BLaER1 treated with 17β-estradiol and CSF1 and Interleukin-3, amounts not matched to agents 10 nM and 100 nM (cell line): ENCODE data around the gene FAM167B.

Experiments
- H3K27ac ChIP-seq, 11 experiments: shearing (Covaris generic); formaldehyde crosslinking; 2 replicates each; pipeline ENCODE4 v1.8.1; 2022
- H3K27me3 ChIP-seq, 11 experiments: shearing (Covaris generic); formaldehyde crosslinking; 2 replicates each; pipeline ENCODE4 v1.8.1; 2022
- H3K36me3 ChIP-seq, 11 experiments: shearing (Covaris generic); formaldehyde crosslinking; 2 replicates each; pipeline ENCODE4 v1.8.1; 2022
- H3K4me1 ChIP-seq, 10 experiments: shearing (Covaris generic); formaldehyde crosslinking; 2 replicates each; pipeline ENCODE4 v1.8.1; 2022
- H3K4me2 ChIP-seq, 11 experiments: shearing (Covaris generic); formaldehyde crosslinking; 2 replicates each; pipeline ENCODE4 v1.8.1; 2022
- H3K4me3 ChIP-seq, 10 experiments: shearing (Covaris generic); formaldehyde crosslinking; 2 replicates each; pipeline ENCODE4 v1.8.1; 2022
- H3K9ac ChIP-seq, 11 experiments: shearing (Covaris generic); formaldehyde crosslinking; 2 replicates each; pipeline ENCODE4 v1.8.1; 2022
- H3K9me3 ChIP-seq, 11 experiments: shearing (Covaris generic); formaldehyde crosslinking; replicated peaks in 1 of 11; 2 replicates each; pipeline ENCODE4 v1.8.1; 2022
- H4K20me1 ChIP-seq, 11 experiments: shearing (Covaris generic); formaldehyde crosslinking; 2 replicates each; pipeline ENCODE4 v1.8.1; 2022
- Cebpa-rat ChIP-seq, 11 experiments: shearing (Covaris generic); IDR thresholded peaks; 2 replicates each; pipeline ENCODE4 v1.8.1; 2022

FAM167B gene

DNA sequence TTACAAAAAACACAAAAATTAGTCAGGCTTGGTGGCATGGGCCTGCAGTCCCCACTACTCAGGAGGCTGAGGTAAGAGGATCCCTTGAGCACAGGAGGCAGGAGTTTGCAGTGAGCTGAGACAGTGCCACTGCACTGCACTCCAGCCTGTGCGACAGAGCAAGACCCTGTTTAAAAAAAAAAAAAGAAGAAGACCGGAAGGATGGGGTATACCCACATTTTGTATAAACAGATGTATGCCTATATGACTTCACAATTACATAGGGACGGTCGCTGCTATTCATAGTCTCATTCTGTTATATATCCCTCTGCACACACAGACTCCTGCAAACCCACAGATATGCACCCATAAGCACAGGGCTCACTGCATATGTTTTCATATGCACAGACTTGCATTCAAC, 16.7 kb downstream of the FAM167B start:
- Histone ChIP-seq H3K4me1 (peaks cover 23 to 51% (median 46%) of the 10 kb centered on the region in 10 experiments), H3K4me2 (peak overlapping the region; percentile 7 to 87 (median 77)), H3K4me3 (peak overlapping the region in 1 of 10 experiments; percentile 7; a peak in 1 of 20 replicates), H3K27ac (peak overlapping the region in 8 of 11 experiments; percentile 55 to 89 (median 77); a peak in 17 of 22 replicates), H3K36me3 (no peaks in the 10 kb centered on the region), H3K27me3 (no peaks in the 10 kb centered on the region), H3K9ac (peak overlapping the region in 7 of 11 experiments; percentile 25 to 77 (median 71); a peak in 11 of 22 replicates), H3K9me3 (no peaks in the 10 kb centered on the region), H4K20me1 (no peaks in the 10 kb centered on the region)
- no peak for TF ChIP-seq Cebpa-rat (IDR thresholded peaks at IDR 0.05)

DNA sequence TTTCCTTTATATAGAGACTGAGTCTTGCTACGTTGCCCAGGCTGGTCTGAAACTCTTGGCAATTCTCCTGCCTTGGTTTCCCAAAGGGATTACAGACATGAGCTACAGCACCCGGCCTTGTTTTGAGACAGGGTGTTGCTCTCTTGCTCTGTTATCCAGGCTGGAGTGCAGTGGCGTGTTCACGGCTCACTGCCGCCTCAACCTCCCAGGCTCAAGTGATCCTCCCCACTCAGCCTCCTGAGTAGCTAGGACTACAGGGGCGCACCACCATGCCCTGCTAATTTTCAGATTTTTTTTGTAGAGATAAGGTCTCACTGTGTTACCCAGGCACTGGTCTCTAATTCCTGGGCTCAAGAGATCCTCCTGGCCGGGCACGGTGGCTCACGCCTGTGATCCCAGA, 18.8 kb downstream of the FAM167B start:
- Histone ChIP-seq H3K4me2 (peak overlapping the region; percentile 7 to 87 (median 77); a peak in 20 of 22 replicates), H3K9me3 (no peaks in the 10 kb centered on the region), H3K9ac (peak overlapping the region in 6 of 11 experiments; percentile 47 to 77 (median 72); a peak in 10 of 22 replicates), H3K4me1 (peaks cover 23 to 51% (median 46%) of the 10 kb centered on the region in 10 experiments), H3K4me3 (no peak overlapping the region), H3K36me3 (no peaks in the 10 kb centered on the region), H3K27ac (peak overlapping the region in 9 of 11 experiments; percentile 23 to 89 (median 73); a peak in 17 of 22 replicates), H4K20me1 (no peaks in the 10 kb centered on the region), H3K27me3 (no peaks in the 10 kb centered on the region)
- TF ChIP-seq Cebpa-rat (IDR thresholded peaks at IDR 0.05): no peak

DNA sequence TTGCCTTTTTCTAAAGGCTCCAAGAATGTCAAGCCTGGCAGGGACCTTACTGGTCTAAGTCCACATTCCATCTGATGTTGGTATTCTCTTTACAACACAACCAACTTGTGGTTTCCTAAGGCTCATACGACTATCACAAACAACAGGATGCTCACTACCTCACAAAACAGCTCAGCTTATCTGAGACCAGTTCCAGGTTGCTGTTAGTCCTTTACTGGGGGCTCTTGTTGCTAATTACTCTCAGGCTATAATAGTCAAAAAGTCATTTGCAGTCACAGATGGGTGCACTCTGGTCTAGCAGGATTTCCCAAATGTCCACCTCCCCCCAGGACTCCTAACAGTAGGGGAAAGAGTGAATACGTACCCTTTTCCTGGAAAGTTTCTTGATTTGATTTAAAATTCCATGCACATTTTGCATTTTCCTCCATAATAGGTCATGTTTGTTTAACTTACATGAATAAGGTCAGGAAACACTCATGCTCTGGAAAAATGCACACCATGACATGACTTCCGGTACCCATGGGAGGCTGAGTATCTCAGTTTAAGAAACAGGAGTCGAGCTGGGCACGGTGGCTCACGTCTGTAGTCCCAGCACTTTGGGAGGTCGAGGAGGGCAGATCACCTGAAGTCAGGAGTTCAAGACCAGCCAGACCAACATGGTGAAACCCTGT, 20.0 kb downstream of the FAM167B start:
- Histone ChIP-seq H3K4me3 (no peak overlapping the region), H3K4me1 (peaks cover 23 to 54% (median 47%) of the 10 kb centered on the region in 10 experiments), H3K27me3 (no peaks in the 10 kb centered on the region), H3K4me2 (peak overlapping the region in 9 of 11 experiments; percentile 9 to 66 (median 41); a peak in 14 of 22 replicates), H3K9ac (peak overlapping the region in 3 of 11 experiments; percentile 21 to 39 (median 23); a peak in 4 of 22 replicates), H3K27ac (peak overlapping the region in 8 of 11 experiments; percentile 17 to 71 (median 52); a peak in 14 of 22 replicates), H3K36me3 (no peaks in the 10 kb centered on the region), H4K20me1 (no peaks in the 10 kb centered on the region), H3K9me3 (no peaks in the 10 kb centered on the region)
- TF ChIP-seq Cebpa-rat (IDR thresholded peaks at IDR 0.05): no peak

DNA sequence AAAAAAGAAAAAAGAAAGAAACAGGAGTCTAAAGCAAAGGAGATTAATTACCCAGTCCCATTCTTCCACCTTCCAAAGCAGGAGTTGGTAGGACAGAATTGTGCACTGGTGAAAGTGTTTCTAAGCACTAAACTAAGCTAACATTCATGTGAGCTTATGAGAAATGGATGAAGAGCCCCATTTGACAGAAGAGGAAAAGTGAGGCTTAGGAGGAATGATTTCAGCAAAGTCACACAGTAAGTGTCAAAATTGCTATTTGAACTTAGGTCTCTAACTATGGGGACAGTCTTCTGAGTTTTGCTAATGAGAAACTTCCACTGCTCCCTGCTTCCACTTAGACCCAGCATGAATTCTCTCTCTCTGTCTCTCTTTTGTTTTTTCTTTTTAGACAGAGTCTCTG, 22.7 kb downstream of the FAM167B start:
- H3K9ac ChIP-seq: no peak overlapping the region
- H3K4me2 ChIP-seq: no peak overlapping the region
- no peak overlapping the region for H3K27ac ChIP-seq
- H3K4me1 ChIP-seq: peaks cover 10 to 55% (median 52%) of the 10 kb centered on the region in 10 experiments
- no peaks in the 10 kb centered on the region for H3K27me3 ChIP-seq
- no peak for TF ChIP-seq Cebpa-rat (IDR thresholded peaks at IDR 0.05)
- H3K36me3 ChIP-seq: peaks cover 0 to under 1% (median 0%) of the 10 kb centered on the region in 11 experiments; a peak in 1 of 22 replicates
- no peaks in the 10 kb centered on the region for H4K20me1 ChIP-seq
- H3K4me3 ChIP-seq: no peak overlapping the region
- H3K9me3 ChIP-seq: no peaks in the 10 kb centered on the region

DNA sequence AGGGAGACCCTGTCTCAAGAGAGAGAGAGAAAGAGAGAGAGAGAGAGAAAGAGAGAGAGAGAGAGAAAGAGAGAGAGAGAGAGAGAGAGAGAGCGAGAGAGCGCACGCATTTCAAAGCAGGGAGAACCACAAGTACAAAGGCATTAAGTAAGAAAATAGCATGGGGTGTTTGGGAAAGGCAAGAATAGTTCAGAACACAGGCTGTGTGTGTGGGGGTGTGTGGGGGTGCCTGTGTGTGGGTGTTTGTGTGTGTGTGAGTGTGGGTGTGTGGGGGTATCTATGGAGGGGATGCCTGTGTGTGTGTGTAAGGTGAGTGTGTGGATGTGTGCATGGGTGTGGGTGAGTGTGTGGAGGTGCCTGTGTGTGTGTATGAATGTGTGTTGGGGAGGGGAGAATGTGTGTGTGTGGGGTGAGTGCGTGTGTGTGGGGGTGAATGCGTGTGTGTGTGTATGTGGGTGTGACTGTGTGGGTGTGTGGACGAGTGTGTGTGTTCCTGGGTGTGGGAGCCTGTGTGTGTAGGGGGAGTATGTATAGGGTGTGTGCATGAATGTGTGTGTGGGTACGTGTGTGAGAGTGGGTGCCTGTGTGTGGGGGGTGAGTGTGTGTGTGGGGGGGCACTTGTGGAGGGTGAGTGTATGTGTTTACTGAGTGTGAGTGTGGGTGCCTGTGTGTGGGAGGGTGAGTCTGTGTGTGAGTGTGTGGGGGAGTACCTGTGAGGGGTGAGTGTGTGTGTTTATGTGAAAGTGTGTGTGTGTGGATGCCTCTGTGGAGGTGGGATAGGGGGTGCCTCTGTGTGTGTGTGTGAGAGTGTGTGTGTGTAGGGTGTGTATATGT, 25.8 kb downstream of the FAM167B start:
- Histone ChIP-seq H4K20me1 (no peaks in the 10 kb centered on the region), H3K27ac (peak overlapping the region in 1 of 11 experiments; percentile 21; a peak in 2 of 22 replicates), H3K4me2 (peak overlapping the region in 9 of 11 experiments; percentile 50 to 89 (median 78); a peak in 14 of 22 replicates), H3K27me3 (no peaks in the 10 kb centered on the region), H3K4me3 (no peak overlapping the region), H3K4me1 (peaks cover 0 to 33% (median 29%) of the 10 kb centered on the region in 10 experiments; a peak in 18 of 20 replicates), H3K9me3 (no peaks in the 10 kb centered on the region), H3K36me3 (peaks cover 0 to 27% (median 0%) of the 10 kb centered on the region in 11 experiments; a peak in 5 of 22 replicates), H3K9ac (peak overlapping the region in 2 of 11 experiments; percentile 23 to 29; a peak in 3 of 22 replicates)
- no peak for TF ChIP-seq Cebpa-rat (IDR thresholded peaks at IDR 0.05)

DNA sequence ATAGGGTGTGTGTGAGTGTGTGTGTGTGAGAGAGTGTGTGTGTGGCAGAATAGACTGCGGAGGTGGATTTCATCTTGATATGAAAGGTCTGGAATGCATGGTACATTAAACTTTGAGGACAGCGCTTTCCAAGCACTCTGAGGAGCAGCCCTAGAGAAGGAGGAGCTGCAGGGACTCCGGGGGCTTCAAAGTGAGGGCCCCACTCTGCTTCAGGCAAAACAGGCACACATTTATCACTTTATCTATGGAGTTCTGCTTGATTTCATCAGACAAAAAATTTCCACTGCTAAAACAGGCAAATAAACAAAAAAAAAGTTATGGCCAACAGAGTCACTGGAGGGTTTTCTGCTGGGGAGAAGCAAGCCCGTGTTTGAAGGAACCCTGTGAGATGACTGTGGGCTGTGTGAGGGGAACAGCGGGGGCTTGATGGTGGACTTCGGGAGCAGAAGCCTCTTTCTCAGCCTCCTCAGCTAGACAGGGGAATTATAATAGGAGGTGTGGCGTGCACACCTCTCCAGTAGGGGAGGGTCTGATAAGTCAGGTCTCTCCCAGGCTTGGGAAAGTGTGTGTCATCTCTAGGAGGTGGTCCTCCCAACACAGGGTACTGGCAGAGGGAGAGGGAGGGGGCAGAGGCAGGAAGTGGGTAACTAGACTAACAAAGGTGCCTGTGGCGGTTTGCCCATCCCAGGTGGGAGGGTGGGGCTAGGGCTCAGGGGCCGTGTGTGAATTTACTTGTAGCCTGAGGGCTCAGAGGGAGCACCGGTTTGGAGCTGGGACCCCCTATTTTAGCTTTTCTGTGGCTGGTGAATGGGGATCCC, 26.6 kb downstream of the FAM167B start:
- Histone ChIP-seq H4K20me1 (no peaks in the 10 kb centered on the region), H3K36me3 (peaks cover 0 to 35% (median 0%) of the 10 kb centered on the region in 11 experiments; a peak in 6 of 22 replicates), H3K9me3 (no peaks in the 10 kb centered on the region), H3K4me2 (peak overlapping the region; percentile 17 to 89 (median 72); a peak in 21 of 22 replicates), H3K4me1 (peaks cover 0 to 33% (median 29%) of the 10 kb centered on the region in 10 experiments; a peak in 18 of 20 replicates), H3K27ac (peak overlapping the region in 6 of 11 experiments; percentile 17 to 64 (median 52); a peak in 9 of 22 replicates), H3K4me3 (no peak overlapping the region), H3K27me3 (no peaks in the 10 kb centered on the region), H3K9ac (peak overlapping the region in 7 of 11 experiments; percentile 9 to 51 (median 22); a peak in 10 of 22 replicates)
- no peak for TF ChIP-seq Cebpa-rat (IDR thresholded peaks at IDR 0.05)

DNA sequence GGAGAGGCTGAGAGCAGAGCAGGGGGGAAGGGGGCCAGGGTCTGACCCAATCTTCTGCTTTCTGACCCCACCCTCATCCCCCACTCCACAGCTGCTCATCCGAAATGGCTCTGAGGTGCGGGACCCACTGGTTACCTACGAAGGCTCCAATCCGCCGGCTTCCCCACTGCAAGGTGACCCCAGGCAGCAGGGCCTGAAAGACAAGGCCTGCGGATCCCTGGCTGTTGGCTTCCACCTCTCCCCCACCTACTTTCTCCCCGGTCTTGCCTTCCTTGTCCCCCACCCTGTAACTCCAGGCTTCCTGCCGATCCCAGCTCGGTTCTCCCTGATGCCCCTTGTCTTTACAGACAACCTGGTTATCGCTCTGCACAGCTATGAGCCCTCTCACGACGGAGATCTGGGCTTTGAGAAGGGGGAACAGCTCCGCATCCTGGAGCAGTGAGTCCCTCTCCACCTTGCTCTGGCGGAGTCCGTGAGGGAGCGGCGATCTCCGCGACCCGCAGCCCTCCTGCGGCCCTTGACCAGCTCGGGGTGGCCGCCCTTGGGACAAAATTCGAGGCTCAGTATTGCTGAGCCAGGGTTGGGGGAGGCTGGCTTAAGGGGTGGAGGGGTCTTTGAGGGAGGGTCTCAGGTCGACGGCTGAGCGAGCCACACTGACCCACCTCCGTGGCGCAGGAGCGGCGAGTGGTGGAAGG, 27.8 kb downstream of the FAM167B start:
- no peak overlapping the region for H3K4me3 ChIP-seq
- H3K9me3 ChIP-seq: 0 out of 22 replicates have a peak, but pooled peaks cover 0 to 4% (median 0%) of the 10 kb centered on the region in 11 experiments
- peak overlapping the region in 2 of 11 experiments; percentile 22 to 29; a peak in 2 of 22 replicates for H3K9ac ChIP-seq
- H3K27me3 ChIP-seq: no peaks in the 10 kb centered on the region
- peak overlapping the region in 5 of 11 experiments; percentile 17 to 64 (median 55); a peak in 7 of 22 replicates for H3K27ac ChIP-seq
- peak overlapping the region in 9 of 11 experiments; percentile 50 to 89 (median 78); a peak in 15 of 22 replicates for H3K4me2 ChIP-seq
- peaks cover 0 to 46% (median 9%) of the 10 kb centered on the region in 11 experiments; a peak in 13 of 22 replicates for H3K36me3 ChIP-seq
- peaks cover 0 to 33% (median 29%) of the 10 kb centered on the region in 10 experiments; a peak in 18 of 20 replicates for H3K4me1 ChIP-seq
- no peak for TF ChIP-seq Cebpa-rat (IDR thresholded peaks at IDR 0.05)
- no peaks in the 10 kb centered on the region for H4K20me1 ChIP-seq
